HUES64 (cell line): ENCODE measurements around the gene NEURL4.

Experiments
- H3K27ac ChIP-seq: 2 replicates; pipeline ENCODE4 v1.7.0; 2013; ENCODE audit warnings: low read depth, low read length, inconsistent platforms
- H3K27me3 ChIP-seq: 2 replicates; pipeline ENCODE4 v1.6.1; 2013; ENCODE audit warnings: mild to moderate bottlenecking, low read length; ENCODE audit not compliant: insufficient read depth
- H3K36me3 ChIP-seq: 2 replicates; pipeline ENCODE4 v1.6.1; 2013; ENCODE audit warnings: mild to moderate bottlenecking, low read length; ENCODE audit not compliant: insufficient read depth
- H3K4me1 ChIP-seq: 2 replicates; pipeline ENCODE4 v1.6.1; 2013; ENCODE audit warnings: mild to moderate bottlenecking, low read length, moderate library complexity; ENCODE audit not compliant: insufficient read depth
- H3K4me3 ChIP-seq: 2 replicates; pipeline ENCODE4 v1.5.1; 2013; ENCODE audit warnings: mild to moderate bottlenecking, low read length, moderate library complexity
- H3K9ac ChIP-seq: 2 replicates; pipeline ENCODE4 v1.6.1; 2013; ENCODE audit warnings: mild to moderate bottlenecking, low read depth, low read length
- H3K9me3 ChIP-seq: 2 replicates; pipeline ENCODE4 v1.6.1; 2013; ENCODE audit warnings: low read depth, low read length; ENCODE audit not compliant: insufficient read depth
- WGBS: fragments of 150-250, 120-280 bp; methylation state at CpG from one replicate; pipeline ENCODE4 v1.1.7; 2013; ENCODE audit warnings: missing lambda C conversion rate; 5-methylcytosine and 5-hydroxymethylcytosine counted together

Gene NEURL4

DNA sequence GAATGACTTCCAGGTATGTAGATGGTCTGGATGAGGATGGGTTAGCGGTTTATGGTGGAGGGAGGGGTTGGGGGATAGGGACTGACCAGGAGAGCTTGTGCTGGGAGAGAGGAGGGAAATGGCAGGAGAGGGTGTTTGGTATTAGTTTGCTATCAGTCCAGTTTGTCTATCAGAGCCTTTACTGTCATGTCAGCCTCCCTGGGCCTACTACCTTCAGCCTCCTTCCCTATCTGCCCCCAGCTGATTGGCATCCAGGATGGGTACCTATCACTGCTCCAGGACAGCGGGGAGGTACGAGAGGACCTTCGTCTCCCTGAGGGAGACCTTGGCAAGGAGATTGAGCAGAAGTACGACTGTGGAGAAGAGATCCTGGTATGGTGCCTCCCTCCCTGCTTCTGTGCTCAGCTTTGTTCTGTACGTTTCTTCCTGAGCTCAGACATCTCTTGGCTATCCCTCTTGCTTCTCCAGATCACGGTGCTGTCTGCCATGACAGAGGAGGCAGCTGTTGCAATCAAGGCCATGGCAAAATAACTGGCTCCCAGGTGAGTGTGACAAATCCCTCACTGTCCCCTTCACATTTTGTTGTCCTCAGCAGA is 17.9 kb downstream of the NEURL4 start:
- no peaks in the 10 kb centered on the region for H3K9me3 ChIP-seq
- no peaks in the 10 kb centered on the region for H3K27me3 ChIP-seq
- H3K4me1 ChIP-seq: 0 out of 2 replicates have a peak, but pooled peaks cover 4% of the 10 kb centered on the region
- no peak overlapping the region for H3K4me3 ChIP-seq
- no peak overlapping the region for H3K9ac ChIP-seq
- H3K27ac ChIP-seq: no peak overlapping the region
- 95% methylated on average over 7 of the region's 7 CpGs for WGBS
- peaks cover 52% of the 10 kb centered on the region for H3K36me3 ChIP-seq

DNA sequence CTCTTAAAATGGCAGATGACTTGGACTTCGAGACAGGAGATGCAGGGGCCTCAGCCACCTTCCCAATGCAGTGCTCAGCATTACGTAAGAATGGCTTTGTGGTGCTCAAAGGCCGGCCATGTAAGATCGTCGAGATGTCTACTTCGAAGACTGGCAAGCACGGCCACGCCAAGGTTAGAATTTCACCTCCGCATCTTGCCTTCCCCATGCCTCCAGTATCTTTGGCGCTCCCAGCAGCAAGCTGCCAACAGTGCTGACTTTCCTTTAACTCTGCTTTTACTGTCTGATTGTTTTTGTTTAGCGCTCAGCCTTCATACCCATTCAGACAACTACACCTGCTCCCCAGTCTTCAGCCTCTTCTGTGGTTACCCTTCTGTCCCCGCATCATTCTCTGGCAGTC is 19.5 kb downstream of the NEURL4 start:
- Histone ChIP-seq H3K4me3 (peak overlapping the region; percentile 94; the same call in 1 of the 2 replicates), H3K4me1 (0 out of 2 replicates have a peak, but pooled peaks cover 4% of the 10 kb centered on the region), H3K36me3 (peaks cover 48% of the 10 kb centered on the region)

DNA sequence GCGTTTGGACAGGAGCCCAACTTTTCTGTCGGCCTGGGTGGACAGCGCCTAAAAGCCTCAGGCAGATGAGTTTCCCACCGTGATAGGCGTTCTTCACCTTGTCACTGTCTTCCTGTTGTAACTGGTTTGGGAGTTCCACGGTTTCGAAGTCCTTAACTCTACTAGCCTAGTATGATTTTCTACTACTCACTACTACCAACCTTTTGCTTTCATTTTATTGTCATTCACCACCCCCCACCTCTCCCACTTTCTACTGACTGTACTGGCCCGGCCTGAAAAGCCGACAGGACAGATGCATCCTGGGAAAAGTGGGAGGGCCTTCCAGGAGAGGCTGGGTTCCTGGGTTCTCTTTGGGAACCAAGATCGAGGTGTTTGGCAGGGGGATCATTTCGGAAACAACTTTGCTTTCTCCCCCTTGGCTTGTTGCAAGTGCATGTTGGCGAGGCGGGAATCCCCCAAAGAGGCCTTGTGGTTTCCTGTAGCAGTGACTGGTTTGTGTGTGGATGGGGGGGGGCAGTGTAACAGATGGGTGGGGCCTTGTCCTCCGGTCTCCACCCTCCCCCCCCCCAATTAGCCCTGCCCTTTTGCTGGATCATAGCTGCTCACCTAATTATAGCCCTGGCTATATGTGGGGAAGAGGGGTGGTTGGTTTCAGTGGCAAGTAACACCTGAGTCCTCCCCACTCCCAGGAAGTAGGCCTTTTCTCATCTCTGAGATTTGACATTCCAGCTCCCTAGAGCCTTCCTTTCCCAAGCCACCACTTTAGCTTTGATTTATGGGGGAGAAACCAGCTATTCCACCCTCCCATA is 20.3 kb downstream of the NEURL4 start:
- Histone ChIP-seq H3K27ac (peak overlapping the region; percentile 100), H3K4me3 (peak overlapping the region; percentile 94), H3K9ac (peak overlapping the region; percentile 100), H3K27me3 (no peaks in the 10 kb centered on the region), H3K36me3 (peaks cover 45% of the 10 kb centered on the region), H3K9me3 (no peaks in the 10 kb centered on the region), H3K4me1 (no peaks in the 10 kb centered on the region)
- WGBS: 0% methylated on average over 11 of the region's 14 CpGs

More for the DNA sequence above, 19.5 kb downstream of the NEURL4 start:
- Histone ChIP-seq H3K27me3 (no peaks in the 10 kb centered on the region), H3K9ac (no peak overlapping the region), H3K27ac (no peak overlapping the region), H3K9me3 (no peaks in the 10 kb centered on the region)
- whole genome bisulfite sequencing: 93% methylated on average over 12 of the region's 12 CpGs

DNA sequence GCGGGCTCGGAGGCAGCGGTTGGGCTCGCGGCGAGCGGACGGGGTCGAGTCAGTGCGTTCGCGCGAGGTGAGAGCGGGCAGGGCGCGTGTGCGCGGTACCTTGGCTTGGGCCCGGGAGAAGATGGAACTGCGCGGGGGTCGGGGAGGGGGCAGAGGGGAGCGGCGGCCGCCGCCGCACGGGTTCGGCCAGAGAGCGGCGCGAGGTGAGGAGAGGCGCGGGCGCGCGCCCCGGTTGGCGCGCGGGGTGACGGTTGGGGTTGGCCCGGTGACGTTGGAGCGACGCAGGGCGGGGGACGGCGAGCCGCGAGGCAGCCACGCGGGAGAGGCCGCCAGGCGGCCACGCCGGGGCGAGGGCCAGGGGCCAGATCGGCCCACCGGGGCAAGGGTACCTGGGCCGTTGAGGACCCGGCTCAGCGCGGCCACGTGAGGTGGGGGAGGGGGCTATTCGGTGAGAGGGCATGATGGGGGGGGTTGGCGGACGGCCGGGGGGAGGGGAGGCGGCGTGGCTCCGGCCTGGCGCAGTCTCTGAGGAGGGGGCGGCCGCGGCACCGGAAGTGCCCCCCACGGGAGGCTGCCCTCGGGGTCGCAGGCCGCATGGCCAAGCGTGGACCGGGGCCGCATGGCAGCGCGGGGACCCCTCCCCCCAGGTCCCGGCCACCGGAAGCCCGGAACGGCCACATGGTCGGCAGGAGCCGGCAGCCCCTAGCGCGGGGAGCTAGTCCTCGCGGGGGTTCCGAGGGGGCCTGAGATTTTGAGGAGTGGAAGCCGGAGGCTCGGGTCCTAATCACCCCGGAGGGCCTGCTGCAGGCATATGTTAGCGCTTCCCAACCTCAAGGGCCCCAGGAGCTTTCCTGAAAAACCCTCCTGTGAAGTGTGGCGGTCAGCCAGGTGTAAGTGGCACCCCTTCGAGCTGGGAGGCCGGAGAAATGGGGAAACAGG is 21.2 kb downstream of the NEURL4 start:
- H3K27me3 ChIP-seq: no peaks in the 10 kb centered on the region
- no peaks in the 10 kb centered on the region for H3K9me3 ChIP-seq
- H3K4me3 ChIP-seq: peak overlapping the region; percentile 94
- H3K36me3 ChIP-seq: peaks cover 36% of the 10 kb centered on the region
- WGBS: under 1% methylated on average over 104 of the region's 104 CpGs
- H3K4me1 ChIP-seq: no peaks in the 10 kb centered on the region
- H3K9ac ChIP-seq: peak overlapping the region; percentile 100
- peak overlapping the region; percentile 100 for H3K27ac ChIP-seq

DNA sequence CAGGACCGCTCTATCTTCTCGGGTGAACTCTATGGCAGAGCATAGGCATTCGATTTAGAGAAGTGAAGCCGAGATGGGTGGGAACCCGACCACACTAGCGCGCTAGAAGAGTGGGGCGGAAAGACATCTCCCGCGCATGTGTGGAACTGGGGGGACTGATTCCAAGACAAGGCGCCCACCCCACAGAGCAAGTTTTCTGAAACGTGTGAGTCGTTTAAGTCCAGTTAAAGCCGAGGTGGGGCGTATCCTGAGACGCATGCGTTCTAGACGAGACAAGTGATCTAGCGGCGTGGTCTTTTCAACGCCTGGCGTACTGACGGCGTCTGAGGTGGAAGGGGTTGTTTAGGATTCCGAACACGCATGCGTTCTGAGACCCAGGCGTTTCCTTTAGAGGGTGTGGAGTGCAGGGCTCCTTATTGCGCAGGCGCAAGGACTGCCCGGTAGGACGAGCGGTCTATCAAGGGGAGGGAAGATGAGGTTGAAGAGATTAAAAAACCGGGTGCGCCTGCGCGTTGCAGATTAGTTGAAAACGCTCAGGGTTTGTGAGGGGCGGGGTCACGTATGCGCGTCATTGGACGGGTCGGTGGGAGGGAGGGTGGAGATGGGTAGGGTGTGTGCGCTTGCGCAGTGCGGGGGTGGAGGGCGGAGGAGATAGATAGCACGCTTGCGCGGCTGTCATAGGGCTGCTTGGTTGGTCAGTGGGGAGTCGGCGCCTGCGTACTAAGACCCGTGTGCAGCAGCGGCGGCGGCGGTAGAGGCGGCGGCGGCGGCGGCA is 22.0 kb downstream of the NEURL4 start, which contains the start of gene EIF5A:
EIF5A (plus strand) TSS at position 718 of the 775 bp plus-strand sequence. CDS start 2,008 bp downstream, outside the sequence.
- Histone ChIP-seq H3K4me3 (peak within 1 kb of the TSS; percentile 94), H3K9ac (peak within 1 kb of the TSS; percentile 100), H3K4me1 (no peaks in the 10 kb centered on the region), H3K27me3 (no peaks in the 10 kb centered on the region), H3K36me3 (peaks cover 28% of the 10 kb centered on the region), H3K9me3 (no peaks in the 10 kb centered on the region), H3K27ac (peak within 1 kb of the TSS; percentile 100)
- under 1% methylated on average over 64 of the region's 64 CpGs for WGBS

DNA sequence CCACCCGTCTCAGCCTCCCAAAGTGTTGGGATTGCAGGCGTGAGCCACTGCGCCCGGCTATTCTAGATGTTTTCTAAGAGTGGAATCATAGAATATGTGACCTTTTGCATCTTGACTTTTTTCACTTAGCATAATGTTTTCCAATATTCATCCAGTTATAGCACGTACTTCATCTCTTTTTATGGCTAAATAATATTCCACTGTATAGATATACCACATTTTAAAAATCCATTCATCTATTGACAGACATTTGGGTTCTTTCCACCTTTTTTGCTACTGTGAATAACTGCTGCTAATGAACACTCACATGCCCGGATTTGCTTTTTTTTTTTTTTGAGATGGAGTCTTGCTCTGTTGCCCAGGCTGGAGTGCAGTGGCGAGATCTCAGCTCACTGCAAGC is 25.0 kb downstream of the NEURL4 start:
- Histone ChIP-seq H3K36me3 (peaks cover 1% of the 10 kb centered on the region; the same call in 1 of the 2 replicates), H3K4me3 (no peak overlapping the region)
- WGBS: 95% methylated on average over 7 of the region's 7 CpGs

DNA sequence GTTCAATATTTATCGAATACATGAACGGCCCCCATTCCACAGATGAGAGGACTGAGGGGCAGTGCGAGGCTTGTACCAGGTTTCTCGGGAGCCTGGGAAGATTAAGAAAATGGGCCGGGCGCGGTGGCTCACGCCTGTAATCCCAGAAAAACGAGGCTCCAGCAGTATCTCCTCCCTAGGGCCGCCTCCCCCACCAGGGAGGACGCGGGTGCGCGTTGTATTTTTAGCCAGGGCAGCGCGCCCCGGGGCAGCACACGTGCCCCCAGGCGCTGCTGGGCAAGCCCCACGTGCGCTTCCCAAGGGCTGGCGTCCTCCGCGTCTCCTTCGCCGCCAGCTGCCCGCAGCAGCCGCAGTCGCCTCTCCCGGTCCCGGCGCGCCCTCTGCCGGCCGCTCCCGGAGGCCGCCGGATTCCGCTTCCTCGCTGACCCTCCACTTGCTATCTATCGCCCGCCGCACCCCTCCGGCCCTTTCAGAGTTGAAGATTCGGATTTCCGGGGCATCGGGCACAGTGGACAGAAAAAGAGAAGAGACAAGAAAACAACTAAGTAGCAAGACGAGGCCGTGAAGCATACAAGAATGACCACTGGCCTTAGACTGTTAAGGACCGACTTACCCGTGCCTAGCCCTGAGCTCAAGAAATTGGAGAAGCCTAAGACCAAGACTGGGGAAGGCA is 32.8 kb downstream of the NEURL4 start:
- H3K36me3 ChIP-seq: no peaks in the 10 kb centered on the region
- no peaks in the 10 kb centered on the region for H3K9me3 ChIP-seq
- 0 out of 2 replicates have a peak, but pooled peaks cover 10% of the 10 kb centered on the region for H3K4me1 ChIP-seq
- H3K27ac ChIP-seq: no peak overlapping the region
- H3K9ac ChIP-seq: no peak overlapping the region
- peak overlapping the region; percentile 11; the same call in 1 of the 2 replicates for H3K4me3 ChIP-seq
- H3K27me3 ChIP-seq: peaks cover 47% of the 10 kb centered on the region
- WGBS: 9% methylated on average over 51 of the region's 51 CpGs

More for the DNA sequence above, 25.0 kb downstream of the NEURL4 start:
- H3K27ac ChIP-seq: no peak overlapping the region
- H3K9me3 ChIP-seq: no peaks in the 10 kb centered on the region
- H3K4me1 ChIP-seq: no peaks in the 10 kb centered on the region
- H3K27me3 ChIP-seq: no peaks in the 10 kb centered on the region
- no peak overlapping the region for H3K9ac ChIP-seq

DNA sequence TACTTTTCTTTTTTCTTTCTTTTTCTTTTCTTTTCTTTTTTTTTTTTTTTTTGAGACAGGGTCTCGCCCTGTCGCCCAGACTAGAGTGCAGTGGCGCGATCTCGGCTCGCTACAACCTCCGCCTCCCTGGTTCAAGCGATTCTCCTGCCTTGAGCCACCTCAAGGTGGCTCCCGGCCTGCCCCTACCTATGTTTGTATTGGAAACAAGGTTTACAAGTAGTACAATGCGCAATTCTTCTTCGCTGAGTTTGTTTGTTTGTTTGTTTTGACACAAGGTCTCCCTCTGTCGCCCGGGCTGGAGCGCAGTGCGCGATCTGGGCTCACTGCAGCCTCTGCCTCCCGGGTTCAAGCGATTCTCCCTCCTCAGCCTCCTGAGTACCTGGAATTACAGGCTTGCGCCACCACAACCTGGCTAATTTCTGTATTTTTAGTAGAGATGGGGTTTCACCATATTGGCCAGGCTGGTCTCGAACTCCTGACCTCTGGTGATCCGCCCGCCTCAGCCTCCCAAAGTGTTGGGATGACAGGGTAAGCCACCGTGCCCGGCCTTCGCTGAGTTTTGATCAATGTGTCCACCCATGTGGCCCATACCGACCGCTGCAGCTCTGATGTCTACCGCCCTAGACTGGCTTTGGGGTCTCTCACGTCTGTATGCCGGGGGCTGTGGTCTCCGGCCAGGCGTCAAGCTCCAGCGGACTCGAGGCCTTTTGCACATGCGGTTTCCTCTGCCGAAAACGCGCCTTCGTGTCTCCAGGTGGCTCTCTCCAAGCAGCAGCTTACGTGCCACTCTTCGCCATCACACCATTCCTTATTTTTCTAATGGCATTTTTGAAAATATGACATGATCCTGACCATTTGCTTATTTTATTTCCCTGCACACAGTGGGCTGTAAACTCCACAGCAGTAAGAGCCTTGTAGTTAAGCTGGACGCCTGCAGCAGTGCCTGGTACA is 33.6 kb downstream of the NEURL4 start:
- Histone ChIP-seq H3K27me3 (peaks cover 47% of the 10 kb centered on the region), H3K4me3 (peak overlapping the region; percentile 60), H3K36me3 (no peaks in the 10 kb centered on the region), H3K9ac (no peak overlapping the region), H3K27ac (no peak overlapping the region), H3K4me1 (0 out of 2 replicates have a peak, but pooled peaks cover 10% of the 10 kb centered on the region), H3K9me3 (no peaks in the 10 kb centered on the region)
- WGBS: 65% methylated on average over 42 of the region's 42 CpGs

DNA sequence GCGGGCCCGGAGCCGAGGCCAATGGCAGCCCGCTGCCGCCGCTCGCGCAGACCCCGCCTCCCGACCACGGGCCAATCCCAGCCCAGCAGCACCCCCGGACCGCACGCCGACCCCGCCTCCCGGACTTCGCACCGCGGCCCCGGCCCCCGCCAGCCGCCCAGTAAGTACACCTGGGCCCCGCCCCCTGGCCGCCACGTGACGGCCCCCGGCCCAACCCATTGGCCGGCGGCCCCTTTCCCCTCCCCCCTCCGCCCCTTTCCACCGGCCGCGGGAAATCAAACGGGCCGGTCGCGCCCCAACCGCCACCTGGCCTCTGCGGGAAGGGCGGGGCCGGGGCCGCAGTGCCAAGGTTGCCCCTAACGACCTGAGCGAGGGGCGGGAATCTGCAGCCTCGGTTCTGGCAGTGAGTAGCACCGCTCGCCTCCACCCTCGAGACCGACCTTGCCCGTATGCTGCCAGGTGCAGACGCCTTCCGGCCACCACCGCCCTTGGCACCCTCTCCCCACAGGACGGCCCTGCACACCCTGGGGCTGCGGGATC is 34.5 kb downstream of the NEURL4 start, which contains the start of gene YBX2:
YBX2 (minus strand) TSS at position 26 of the 540 bp plus-strand sequence. CDS start 139 bp downstream, outside the sequence.
- H3K4me3 ChIP-seq: peak within 1 kb of the TSS; percentile 60
- H3K9me3 ChIP-seq: no peaks in the 10 kb centered on the region
- 0 out of 2 replicates have a peak, but pooled peaks cover 10% of the 10 kb centered on the region for H3K4me1 ChIP-seq
- H3K27ac ChIP-seq: peak within 1 kb of the TSS; percentile 77; the same call in 1 of the 2 replicates
- WGBS: 2% methylated on average over 57 of the region's 57 CpGs
- H3K9ac ChIP-seq: no peak within 1 kb of the TSS; the same call in 1 of the 2 replicates
- no peaks in the 10 kb centered on the region for H3K36me3 ChIP-seq
- peaks cover 47% of the 10 kb centered on the region for H3K27me3 ChIP-seq
